DMS153 (cell line): Measurements from ENCODE around the gene TENT5C.

Experiments used
- DNase-seq: peaks from one replicate; lab custom pipeline; 2025; lab: John Stamatoyannopoulos, UW

TENT5C gene

DNA sequence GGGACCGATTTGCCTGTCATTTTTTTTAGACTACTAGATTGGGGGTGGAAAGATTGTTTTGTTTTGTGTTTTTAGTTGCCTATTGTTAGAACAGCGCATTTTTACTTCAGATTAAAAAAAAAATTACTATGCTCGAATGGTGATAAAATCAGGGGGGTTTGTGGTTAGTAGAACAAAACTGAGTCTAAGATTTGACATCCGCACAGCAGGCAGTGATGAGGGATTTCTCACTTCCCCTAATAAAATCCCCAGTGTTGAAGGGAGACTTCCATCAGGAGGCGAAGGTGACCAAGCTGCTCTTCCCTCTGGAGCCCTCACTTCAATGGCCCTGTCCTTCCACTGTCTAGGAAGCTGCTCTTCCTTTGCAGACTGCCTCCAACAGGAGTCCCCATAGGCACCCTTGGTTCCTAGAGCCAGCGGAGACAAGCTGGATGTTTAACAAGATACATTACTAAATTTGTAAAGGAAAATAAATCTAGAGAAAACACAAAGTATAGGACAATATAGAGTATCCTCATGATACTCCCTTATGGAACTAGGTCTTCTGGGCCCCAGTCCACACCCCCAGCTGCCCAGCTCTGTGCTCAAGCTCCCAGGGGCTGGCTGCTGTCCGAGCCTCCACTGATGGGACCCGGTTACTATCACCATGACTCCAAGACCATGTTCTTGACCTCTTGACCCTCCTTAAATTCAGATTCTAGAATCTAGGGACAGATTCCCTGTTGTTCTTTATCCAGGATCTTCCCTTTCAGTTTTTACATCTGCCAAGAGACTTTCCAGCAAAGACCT is 31.0 kb downstream of the TENT5C start:
- no peak for DNase-seq

DNA sequence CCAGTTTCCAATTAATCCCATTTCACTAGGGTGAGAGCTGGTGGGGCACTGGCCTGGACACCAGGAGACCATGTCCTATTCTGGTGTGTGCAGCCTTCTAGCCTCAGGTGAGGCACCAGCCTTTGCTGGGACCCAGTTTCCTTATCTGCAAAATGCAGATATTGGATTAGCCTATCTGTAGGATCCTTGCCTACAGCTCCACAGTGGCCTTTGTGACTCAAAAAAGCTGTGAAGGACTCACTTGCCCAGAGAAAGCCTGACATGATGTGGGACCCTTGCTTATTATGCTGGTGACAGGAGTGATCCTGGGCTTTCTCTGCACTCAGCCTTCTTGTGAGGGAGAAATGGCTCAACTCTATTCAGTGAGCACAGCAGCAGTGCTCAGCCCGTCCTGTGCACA is 32.3 kb downstream of the TENT5C start:
- DNase-seq: no peak

DNA sequence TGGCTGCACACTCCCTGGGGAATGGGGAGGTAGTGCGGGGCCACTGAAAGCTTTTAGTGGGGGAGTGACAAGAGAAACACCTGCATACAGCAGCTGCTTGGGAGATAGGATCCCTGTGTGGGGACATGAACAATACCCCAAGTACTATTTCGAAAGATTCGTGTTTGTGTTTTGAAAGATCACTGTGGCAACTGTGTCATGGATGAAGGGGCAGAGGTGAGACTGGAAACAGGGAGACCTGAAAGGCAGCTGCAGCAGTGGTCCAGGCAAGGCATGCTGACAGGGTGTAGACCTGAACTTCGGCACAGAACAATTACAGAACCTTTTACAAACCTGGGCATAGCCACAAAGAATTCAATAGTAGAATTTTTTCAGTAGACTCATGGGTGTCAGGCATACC is 32.9 kb downstream of the TENT5C start:
- DNase-seq: peak; percentile 76

DNA sequence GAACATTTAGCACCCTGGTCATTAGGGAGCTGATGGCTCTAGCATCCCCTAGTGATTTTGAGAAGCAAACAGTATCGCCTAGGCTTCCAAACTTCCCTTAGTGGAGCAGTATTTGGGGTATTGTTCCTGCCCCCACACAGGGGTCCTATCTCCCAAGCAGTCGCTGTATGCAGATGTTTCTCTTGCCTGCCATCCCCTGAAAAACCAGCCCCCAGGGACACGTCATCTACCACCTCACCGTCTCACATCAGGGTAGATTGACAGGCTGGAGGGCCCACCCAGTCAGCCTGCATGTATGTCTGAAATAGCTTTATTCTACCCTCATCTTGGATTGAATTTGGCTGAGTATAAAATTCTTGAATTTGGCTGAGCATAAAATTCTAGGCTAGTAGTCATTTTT is 33.9 kb downstream of the TENT5C start:
- DNase-seq: no peak

DNA sequence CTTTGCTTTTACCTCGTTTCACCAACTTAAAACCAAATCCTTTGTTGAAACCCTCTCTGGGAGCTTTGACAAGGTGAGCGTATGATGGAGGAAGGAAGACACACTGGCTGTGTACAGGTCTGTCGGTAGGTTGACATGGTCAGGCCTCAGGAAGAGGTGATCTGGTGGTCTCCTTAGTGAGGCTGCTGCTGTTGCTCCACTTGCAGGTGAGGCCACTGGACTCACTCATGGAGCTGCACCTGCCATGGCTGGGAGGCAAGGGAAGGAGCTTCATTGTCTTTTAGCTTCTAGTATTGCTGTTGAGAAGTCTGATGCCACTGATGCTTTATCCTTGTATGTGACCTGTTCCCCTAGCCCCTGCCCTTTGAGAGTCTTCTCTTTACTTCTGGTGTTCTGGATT is 35.7 kb downstream of the TENT5C start:
- no peak for DNase-seq

DNA sequence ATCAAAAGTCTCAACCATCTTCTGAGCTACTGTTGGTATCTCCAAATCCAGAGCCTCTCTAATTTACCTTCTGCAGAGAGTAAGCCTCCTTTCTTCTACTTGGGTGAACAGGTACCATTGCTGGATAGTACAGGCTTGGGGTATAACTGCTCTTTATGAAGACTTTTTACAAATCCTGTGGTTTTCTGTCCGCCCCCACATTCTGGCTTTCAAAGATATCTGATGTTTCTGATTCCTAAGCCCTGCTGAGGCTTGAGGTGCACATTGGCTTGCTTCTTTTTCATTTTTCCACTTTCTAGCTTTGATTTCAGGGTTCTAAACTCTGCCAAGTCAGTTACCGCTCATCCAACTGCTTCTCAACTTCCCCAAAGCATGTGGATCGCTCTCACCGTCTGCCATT is 37.1 kb downstream of the TENT5C start:
- no peak for DNase-seq

DNA sequence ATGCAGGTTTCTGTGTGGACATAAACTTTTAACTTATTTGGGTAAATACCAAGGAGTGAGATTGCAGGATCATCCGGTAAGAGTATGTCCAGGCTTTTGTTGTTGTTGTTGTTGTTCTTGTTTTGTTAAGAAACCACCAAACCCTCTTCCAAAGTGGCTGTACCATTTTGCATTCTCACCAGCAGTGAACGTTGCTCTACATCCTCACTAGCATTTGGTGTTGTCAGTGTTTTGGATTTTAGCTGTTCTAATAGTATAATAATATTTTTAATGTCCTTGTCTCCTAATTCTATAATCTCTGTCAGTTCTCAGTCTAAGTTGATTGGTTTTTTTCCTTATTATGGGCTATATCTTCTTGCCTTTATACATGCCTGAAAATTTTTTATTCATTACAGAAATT is 37.8 kb downstream of the TENT5C start:
- no peak for DNase-seq

DNA sequence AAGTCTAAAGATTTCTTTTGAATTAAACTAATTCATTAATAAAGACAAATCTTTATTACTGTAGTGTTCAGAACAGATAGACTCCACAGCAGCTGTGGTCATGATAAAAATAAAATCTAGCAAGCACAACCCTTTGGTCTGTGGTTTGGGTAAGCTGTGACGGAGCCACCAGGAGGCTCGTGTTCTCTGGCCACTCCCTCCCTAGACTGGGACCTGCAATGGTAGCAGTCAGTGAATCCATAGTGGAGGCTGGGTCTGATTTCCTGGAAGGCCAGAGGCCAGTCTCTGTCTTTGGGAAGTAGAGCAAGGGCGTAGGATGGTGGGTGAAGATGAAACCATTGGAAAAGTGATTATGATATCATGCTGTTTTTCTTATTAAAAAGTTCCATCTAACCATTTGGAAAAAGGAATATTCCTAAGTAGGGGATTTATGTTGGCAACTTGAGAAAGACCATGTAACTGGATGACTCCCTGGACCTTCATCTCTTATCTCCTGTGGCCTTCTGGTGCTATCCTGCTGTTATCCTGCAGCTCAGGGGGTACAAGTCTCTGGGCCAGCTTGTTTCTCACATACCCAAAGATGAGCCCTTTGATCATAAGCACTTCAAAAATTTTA is 39.0 kb downstream of the TENT5C start:
- no peak for DNase-seq

DNA sequence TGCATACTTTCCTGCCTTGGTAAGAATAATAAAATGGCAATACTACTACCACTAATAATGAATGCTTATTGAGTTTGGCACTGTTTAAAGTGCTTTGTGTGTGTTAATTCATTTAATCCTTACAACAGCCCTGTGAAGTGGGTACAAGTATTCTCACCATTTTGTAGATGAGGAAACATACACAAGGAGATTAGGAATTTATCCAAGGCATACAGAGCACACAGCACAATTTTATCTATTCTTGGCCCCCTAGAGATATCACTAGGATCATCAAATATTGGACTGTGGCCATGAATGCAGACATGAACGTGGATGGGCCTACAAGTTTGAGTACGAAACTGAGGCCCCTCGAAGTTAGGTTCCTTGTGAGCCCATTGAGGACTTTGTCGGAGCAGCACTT is 39.5 kb downstream of the TENT5C start:
- no peak for DNase-seq

DNA sequence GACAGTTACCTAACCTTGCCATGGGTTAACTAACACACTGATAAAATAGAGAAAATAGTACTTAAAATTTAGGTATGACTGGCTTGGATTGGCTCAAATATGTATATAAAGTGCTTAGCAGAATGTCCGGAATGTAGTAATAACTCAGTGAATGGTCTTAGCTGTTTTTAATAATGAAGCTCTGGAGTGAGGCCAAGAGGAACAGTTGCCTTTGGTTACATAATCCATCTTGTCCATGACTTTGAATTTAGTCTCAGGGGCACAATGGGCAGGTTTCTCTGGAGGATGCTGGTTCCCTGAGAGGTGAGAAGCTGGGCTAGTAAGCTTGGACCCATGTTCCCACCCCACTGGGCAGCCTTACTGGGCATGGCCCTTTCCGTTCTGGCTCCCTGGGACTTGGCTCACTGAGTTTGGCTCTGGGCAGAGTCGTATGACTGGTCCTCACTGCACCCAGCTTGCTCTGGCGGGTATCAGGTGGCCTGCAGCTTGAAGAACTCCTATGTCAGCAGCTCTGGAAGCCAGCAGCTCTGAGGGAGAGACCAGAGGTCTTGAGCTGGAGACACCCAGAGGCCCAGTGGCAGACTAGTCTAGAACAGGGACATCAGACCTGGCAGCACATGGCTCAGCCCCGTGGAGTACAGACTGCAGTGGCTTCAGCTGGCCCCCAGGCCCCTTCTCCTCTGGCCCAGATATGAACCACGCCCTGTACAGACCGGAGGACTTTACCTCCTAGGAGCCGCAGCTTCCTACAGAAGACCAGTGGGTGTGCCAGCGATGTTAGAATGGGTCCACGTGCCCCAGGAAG is 40.4 kb downstream of the TENT5C start:
- no peak for DNase-seq

DNA sequence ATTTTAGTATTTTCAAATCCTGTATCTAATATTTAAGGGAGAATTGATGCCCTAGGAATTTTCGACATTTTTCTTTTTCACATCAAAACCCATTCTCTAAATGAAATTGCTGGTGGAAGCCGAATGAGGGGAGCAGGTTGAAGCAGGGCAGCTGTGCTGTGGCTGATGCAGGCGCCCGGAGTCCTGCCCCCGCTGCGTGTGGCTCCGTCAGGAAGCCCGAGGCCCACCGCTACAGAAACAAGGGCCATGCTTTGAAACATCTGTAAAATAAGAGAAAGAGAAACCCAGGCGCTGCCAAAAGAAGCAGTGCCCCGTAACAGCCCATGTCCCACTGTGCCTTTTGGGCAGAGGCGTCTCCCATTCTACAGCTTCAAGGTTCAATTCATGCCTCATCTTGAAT is 41.1 kb downstream of the TENT5C start:
- DNase-seq: no peak

DNA sequence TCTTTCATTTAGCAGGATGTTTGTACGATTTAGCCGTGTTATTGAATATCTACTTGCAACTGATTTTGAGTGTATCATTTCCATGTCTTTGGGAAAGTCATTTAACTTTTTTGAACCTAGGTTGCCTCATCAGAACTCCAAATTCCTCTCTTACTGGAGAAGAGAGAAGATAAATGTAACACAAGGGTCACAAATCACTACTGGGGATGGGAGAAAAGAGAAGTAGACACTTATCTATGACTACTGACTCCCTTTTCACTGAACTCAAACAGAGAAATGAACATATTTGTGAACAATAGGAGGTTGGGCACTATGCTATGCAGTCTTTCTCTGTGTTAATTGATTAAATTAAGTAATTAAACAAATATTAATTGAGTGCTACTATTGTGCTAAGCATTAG is 42.2 kb downstream of the TENT5C start:
- no peak for DNase-seq

DNA sequence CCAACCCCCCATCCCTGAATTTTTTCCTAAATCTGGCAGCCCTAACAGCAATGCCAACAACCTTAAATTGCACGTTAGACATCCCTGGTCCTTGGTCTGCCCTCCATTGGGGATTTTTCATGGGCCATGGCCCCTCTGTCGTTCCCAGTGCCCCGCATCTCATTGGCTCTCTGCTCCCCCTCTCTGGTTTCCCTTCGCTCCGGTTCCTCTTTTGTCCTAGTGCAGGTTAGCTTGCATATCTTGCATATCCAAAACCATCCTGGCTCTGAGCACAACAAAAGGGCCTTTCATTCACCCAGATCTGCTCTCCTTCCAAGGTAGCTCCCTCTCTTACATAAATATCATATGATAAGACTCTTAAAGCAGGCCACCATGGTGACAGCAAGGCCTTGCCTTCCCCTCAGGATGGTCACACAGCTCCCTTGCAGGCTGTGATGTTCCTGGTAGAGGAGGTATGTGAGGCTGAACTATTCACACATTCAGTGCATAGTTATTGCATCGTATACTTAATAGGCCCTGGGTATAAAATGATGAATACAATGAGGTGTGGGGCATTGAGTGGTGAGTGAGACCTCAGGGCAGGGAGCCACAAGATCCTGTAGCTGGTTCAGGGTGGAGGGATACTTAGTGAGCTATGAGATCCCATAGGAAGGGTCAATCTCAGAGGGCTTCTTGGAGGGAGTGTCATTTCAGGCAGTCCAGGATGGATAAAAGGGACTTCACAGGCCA is 45.2 kb downstream of the TENT5C start:
- DNase-seq: no peak

DNA sequence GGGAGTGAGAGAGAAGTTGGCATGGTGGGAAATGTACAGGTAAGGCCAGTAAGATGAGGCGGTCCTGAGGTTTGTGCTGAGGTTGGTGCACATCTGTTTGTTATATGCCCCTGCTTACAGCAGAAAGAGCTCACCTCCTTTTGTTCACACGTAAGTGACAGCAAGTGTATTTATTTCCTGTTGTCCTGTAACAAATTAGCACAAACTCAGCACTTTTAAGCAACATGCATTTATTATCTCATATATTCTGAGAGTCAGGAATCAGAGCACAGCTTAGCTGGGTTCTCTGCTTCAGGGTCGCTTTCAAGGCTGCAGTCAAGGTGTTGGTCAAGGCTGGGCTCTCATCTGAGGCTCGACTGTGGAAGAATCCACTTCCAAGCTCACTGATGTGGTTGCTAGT is 45.8 kb downstream of the TENT5C start:
- no peak for DNase-seq

DNA sequence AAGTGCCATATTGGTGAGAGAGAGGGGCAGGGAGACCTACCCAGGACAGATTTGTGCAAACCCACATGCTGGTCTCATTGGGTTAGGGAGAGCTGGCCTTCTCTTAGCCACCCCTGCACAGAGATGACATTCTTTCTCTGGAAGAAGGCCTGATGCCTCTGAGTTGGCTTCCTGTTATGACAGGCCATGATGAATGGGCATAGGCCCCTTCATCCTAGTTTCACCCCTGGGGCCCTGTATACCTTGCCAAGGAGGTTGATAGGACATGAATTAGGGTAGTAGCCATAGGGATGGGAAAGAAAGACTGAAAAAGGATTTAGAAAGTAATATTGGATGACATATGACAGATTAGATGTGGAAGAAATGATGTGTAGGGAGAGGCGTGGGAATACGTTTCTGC is 46.6 kb downstream of the TENT5C start:
- no peak for DNase-seq

DNA sequence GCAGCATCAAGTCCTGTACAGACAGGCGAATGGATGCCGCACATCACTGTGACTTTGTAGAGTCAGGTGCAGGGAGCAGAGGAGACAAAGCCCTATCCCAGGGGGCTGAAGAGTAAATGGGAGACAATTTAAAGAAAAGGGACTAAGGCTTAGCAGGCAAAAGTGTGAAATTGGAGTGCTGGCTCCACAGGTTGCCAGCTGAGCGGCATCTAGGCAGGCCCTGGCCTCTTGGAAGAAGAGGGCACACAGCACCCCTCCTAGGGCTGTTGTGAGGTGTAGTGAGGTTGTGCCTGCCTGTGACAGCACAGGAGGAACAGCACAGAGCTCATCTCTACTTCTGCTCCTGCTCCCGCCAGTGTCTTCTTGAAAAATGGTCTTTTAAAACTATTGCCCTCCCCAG is 47.3 kb downstream of the TENT5C start:
- DNase-seq: no peak

DNA sequence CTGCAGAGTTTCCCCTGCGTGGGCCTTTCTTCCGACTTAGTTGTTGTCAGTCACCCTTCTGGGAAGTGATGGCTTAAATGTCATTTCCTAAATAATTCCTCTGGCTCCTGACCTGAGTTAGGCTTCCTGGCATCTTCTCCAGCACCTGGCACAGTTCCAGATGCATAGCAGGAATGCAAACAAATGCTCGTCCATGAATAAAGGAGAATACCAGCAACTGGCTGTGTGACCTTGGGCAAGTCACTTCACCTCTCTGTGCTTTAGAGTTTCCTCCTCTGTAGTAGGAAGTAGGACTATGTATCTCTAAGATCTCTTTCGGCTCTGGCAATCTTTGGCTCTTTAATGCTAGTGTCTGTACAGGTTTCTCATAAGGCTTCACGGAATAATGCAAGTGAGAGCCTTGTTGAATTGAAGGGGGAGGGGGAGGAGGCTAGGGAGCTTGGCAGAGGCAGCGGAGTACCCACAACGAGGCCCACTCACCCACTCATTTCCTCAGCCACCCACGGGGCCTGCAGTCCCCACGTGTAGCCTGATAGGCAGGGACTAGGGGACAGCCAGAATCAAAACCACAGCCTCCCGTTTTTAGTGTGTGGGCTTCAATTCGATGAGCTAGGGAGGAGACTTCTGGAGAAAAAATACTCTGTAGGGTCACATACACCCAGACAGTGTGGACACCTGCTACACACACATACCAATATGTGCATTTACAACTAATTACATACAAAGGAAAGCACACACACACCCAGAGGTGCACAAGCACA is 48.1 kb downstream of the TENT5C start:
- DNase-seq: no peak

DNA sequence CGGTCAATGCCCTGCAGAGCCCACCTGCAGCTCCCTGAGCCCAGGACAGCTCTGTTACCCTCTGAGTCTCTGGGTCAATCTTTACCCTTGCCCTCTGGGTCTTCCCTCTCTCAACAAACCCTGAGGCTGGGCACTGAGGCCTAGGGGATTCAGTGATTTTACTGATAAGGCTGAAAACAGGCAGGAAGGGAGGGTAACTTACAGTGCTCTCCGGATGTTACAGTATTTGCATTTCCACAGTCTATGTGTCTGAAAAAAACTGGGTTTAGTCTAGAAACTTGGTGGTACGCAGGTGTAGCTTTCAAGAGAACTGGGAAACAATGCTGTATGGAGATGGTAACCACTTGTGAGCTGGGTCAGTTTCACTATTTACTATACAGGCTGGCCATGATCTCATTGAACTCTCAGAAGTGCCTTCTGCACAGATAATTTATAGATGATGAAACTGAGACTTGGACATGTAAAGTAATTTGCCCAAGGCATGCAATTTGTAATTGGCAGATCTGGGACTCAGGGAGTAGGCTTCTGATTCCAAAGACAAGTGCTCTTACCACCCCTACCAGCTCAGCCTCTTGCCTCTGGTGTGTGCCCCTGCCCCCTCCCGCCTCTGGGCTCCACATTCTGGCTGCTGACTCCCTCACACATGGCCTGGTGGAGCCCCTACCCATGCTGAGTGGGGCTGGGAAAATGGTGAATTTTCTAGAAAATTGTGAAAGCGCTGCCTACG is 48.8 kb downstream of the TENT5C start:
- DNase-seq: no peak

DNA sequence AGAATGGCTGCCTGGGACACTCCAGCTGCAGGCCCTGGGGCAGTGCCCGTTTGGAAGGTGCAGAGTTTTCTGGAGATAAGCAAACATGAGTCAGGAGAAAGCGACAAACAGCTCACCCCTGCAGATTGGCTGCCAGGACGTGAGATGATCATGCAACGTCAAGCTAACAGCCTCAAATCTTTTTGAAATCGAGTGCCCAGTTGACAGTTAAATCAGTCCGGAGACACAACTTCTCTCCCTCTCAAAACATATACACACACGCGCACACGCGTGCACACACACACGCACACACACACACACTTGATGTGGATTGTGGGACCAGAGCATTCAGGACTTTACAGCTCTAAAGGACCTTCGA is 49.4 kb downstream of the TENT5C start:
- DNase-seq: no peak

DNA sequence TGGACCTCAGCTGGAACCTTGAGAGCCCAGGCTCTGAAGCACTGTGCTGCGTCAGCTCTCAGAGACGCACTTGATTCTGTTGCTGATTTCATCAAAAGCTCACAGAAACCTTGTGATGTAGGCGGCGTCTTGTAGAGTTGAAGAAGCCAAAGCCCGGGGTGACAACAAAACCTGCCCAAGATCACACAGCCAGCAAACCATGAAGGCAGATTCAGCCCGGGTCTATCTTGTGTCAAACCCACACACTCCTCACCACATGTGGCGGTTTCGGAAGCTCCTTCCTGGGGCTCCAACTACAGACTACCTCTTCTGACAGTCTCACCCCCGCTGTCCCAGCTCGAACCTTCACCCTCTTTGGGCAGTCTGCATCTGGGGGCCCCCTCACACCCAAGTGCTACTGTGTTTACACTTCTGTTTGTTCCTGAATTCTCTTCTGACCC is 50.4 kb downstream of the TENT5C start:
- DNase-seq: no peak

DNA sequence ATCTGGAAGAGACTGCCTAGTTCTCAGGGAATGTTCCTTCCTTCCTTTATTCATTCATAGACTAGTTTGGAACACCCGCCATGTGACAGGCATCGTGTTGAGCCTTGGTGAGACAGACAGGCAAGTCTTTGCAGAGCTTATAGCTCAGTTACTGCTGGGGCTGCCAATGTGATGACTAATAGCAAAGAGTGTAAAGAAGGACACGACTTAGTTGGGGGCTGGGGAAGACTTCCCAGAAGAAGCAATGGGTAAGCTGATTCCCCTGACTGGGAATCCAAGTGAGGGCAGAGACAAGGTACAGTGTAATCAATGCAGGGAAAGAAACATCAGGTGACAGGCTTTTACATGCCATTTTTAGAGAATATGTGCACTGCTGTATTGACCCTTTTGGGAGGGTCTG is 51.2 kb downstream of the TENT5C start:
- DNase-seq: no peak
